Activated T-cell treated with anti-CD3 and anti-CD28 coated beads, Interleukin-2, amount 50 U/mL, for 24 hours (primary cell): ENCODE data around the gene ADAMTS2.

Source experiments
- DNase-seq: peaks from one replicate; pipeline ENCODE4 v3.0.0-alpha.2; 2020
- H3K27ac Mint-ChIP-seq: 2 replicates; pipeline ENCODE4 v1.8.0; 2020; ENCODE audit warnings: mild to moderate bottlenecking, mixed read lengths
- H3K27me3 Mint-ChIP-seq: 2 replicates; pipeline ENCODE4 v1.8.0; 2020; ENCODE audit warnings: mixed read lengths
- H3K36me3 Mint-ChIP-seq: 2 replicates; pipeline ENCODE4 v1.8.0; 2020; ENCODE audit warnings: low read depth, mixed read lengths
- H3K4me1 Mint-ChIP-seq: 2 replicates; pipeline ENCODE4 v1.8.0; 2020; ENCODE audit warnings: low read depth, mixed read lengths
- H3K4me3 Mint-ChIP-seq: 2 replicates; pipeline ENCODE4 v1.8.0; 2020; ENCODE audit warnings: mild to moderate bottlenecking, moderate library complexity, mixed read lengths
- H3K9me3 Mint-ChIP-seq: 2 replicates; pipeline ENCODE4 v1.8.0; 2020; ENCODE audit warnings: mixed read lengths

Gene ADAMTS2

DNA sequence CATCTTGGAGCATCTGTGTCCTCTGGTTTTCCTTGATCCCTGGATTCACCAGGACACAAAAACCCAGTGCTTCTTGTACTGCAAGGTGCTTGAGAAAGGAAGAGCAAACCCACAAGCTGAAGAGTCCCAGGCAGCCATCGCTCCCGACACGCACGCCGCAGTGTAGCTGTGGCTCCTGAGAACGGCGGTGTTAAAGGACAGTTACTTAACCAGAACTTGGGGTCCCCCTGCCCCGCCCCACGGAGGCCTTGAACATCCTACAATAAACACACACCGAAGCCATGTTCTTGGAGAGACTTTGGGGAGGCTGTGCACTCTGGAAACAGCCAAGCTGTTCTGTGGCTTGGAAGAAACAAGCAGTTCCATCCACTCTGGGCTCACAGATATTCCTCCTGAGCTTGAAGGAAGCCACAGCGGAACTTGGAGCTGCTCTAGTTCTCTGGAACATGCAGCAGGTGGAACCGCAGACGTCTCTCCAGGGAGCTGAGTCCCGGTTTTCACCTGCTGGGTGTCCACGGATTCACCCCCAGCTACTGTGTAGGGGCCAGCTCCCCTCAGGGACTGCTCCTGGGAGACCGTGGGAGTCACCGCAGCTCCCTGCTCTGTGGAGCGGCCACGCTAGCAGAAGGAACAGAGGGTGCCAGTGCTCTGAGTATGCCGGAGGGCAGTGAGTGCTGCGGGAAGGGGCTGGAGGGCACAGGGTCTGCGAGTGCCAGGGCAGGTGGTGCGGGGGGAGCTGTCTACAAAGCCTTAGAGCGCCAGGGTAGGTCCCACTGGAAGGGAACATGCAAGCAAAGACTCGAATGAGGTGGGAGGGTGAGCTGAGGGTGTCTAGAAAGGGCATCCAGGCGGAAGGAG is 107.3 kb downstream of the ADAMTS2 start:
- peak; percentile 13 for DNase-seq
- Mint-ChIP-seq H3K4me3 (no peak overlapping the region), H3K36me3 (no peaks in the 10 kb centered on the region), H3K27ac (no peak overlapping the region), H3K4me1 (no peaks in the 10 kb centered on the region), H3K9me3 (no peaks in the 10 kb centered on the region), H3K27me3 (peaks cover 15% of the 10 kb centered on the region)

DNA sequence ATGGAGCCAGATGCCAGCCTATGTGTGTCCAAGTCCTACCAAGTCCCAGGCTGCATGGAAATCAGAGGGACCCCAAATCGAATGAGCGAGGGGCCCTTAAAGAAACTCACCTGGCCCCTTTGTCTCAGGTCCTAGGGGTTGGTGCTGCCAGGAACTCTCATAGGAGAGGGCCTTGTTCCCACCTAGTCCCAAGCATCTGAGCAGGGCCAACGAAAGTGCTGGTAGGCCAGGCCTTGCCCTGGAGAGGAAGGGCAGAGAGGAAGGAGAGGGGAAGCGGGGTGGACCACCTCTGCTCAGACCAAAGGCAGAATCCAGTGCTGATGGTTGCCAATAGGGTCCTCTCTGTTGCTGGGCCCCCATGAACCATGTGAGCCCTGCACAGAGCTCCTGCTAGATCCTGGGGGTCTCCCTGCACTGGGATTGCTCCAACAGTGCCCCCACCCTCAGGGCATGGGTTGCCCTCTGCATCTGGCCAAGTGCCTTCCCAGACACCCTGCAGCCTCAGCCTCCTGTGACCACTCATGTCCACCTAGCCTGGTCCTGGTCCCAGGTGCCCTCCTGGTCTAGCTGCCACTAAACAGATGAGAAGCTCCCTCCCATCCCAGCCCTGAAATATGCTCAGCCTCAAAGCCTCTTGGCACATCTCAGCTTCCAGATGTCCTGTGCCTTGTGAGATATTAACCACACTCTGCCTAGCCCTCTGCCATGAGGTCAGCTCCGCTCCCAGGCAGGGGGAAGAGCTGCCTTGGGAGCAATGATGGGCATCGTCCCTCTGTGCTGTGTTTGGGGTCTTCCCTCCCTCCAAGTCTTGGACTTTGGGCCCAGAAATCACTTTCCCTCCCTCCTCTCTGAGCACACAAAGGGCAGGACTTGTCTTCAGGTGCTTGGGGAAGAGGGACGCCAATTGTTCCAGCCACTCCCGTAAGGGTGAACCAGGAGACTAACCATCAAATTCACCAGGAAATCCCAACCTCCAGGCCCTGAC is 109.6 kb downstream of the ADAMTS2 start:
- Mint-ChIP-seq H3K27ac (no peak overlapping the region), H3K4me3 (no peak overlapping the region), H3K4me1 (no peaks in the 10 kb centered on the region), H3K36me3 (no peaks in the 10 kb centered on the region), H3K27me3 (peaks cover 14% of the 10 kb centered on the region), H3K9me3 (no peaks in the 10 kb centered on the region)
- DNase-seq, result peak; percentile 2

DNA sequence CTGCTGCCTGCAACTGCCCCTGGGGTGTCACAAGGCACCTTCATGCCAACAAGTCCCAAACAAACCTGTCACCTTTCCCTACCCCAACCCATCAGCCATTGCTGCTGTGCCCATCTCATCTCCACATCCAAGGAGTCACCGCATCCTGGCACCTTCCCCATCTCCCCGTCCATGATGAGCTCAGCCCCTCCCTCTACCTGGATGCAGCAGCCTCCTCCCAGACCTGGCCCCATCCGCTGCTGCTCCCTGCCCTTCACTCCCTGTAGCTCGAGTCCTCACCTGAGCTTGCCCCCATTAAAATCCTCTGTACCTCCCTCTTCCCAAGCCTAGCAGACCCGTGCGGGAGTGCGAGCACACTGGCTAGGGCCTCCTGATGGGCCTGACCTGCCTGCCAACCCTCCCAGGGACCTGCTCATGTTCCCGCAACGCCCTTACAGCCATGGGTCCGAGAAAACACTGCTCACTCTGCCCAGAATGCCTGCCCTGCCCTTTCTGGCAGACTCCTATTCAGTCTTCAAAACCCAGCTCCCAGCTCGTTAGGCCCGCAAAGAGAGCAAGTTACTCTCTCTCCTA is 110.6 kb downstream of the ADAMTS2 start:
- peak; percentile 9 for DNase-seq
- no peaks in the 10 kb centered on the region for H3K9me3 Mint-ChIP-seq
- no peaks in the 10 kb centered on the region for H3K36me3 Mint-ChIP-seq
- H3K4me1 Mint-ChIP-seq, result no peaks in the 10 kb centered on the region
- peaks cover 12% of the 10 kb centered on the region for H3K27me3 Mint-ChIP-seq
- no peak overlapping the region for H3K27ac Mint-ChIP-seq
- no peak overlapping the region for H3K4me3 Mint-ChIP-seq

DNA sequence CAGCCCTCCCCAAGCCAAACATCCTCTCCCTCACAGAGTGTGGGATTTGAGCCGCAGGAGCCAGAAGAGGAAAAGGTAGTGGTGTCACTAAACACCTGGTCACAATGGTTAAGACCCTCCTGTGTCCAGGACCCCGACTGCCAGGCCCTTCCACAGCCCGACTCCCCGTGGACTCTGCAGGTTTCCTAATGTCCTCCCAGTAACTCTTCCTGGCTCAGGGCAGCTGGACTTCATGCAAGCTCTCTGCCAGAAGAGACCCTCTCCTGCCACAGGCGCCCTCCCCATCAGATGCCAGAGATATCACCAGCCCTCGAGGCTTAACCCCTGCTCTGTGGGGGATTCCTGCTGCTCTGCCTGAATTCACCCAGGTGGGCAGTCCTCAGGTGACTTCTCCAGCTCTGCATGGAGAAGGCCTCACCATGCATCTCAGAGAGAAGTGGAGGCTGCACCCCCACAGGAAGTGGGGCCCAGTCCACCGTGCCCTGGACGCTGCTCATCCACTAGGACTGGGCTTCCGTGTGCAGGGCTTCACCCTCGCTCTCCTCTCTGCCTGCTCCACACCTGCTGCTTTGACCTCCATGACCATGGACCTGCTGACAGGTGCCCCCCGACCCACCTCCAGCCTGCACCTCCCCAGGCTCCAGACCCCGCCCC is 111.2 kb downstream of the ADAMTS2 start:
- Mint-ChIP-seq H3K27me3 (peaks cover 8% of the 10 kb centered on the region), H3K4me1 (no peaks in the 10 kb centered on the region), H3K4me3 (no peak overlapping the region), H3K36me3 (no peaks in the 10 kb centered on the region), H3K27ac (no peak overlapping the region), H3K9me3 (no peaks in the 10 kb centered on the region)
- peak; percentile 14 for DNase-seq

DNA sequence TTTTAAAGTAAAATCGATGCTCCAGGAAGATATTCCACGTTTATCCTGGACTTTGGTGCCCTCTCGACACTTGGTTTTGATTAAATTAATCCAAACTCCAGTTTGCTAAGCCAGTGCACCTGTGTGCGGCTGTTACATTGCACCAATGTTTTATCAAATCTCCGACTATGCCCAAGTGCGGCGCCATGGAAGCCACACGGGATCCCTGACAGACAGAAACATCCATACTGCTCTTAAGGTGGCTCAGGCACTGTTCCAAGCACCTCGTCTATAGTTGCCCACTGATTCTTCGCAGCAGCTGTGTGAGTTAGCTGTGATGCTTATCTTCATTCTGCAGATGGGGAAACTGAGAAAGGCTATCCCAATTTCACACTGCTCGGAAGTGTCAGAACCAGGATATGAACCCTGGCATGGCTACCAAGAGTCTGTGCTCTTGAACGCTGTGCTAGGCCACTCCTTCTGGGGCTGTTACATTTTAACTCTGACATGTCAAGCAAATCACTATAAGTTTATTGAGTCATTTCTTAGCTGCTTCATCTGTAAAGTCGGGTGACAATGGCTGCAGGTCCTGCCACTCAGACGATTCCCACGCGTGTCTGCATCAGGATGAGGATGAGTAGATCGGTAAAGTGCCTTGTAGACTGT is 113.0 kb downstream of the ADAMTS2 start:
- Mint-ChIP-seq H3K4me1 (no peaks in the 10 kb centered on the region), H3K27me3 (peaks cover 2% of the 10 kb centered on the region), H3K9me3 (no peaks in the 10 kb centered on the region), H3K36me3 (no peaks in the 10 kb centered on the region), H3K4me3 (no peak overlapping the region), H3K27ac (no peak overlapping the region)
- DNase-seq, result peak; percentile 6

DNA sequence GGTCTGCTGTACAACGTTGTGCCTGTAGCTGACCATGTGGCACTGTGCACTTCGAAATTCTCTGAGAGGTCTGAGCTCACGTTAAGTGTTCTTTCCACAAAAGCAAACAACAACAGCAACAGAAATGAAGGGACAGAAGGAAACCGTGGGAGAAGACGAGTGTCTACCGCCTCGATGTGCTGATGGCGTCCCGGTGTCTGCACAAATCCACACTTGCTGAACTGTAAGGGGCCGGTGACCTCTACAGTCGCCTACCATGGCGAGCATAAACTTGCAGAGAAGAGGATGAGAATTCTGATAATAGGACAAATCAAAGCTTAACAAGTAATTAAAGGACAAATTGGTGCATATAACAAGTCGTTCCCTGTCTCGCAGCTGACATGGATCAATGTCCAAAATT is 114.0 kb downstream of the ADAMTS2 start:
- no peaks in the 10 kb centered on the region for H3K9me3 Mint-ChIP-seq

DNA sequence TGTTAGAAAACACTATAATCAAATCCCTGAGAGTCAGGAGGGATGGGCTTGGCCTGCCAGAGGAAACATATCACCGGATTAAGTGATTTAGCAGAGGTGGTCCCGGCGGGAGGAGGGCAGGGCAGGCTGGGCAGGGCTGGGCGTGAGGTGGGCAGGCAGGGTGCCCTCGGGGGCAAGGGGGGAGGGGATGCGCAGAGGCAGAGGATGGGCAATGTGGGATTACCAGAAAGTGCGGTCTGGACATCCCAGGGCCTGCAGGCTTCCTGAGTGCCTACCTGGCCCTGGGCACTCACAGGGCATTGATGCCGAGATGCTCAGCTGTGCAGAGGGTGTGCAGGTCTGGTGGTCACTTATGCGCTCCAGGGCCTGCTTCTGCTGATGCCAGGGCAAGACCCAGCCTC is 115.2 kb downstream of the ADAMTS2 start:
- H3K27ac Mint-ChIP-seq, result no peak overlapping the region
- no peaks in the 10 kb centered on the region for H3K36me3 Mint-ChIP-seq

More for the DNA sequence above, 114.0 kb downstream of the ADAMTS2 start:
- DNase-seq, result peak; percentile 2
- Mint-ChIP-seq H3K27ac (no peak overlapping the region), H3K4me3 (no peak overlapping the region), H3K27me3 (peaks cover 2% of the 10 kb centered on the region), H3K36me3 (no peaks in the 10 kb centered on the region), H3K4me1 (no peaks in the 10 kb centered on the region)

DNA sequence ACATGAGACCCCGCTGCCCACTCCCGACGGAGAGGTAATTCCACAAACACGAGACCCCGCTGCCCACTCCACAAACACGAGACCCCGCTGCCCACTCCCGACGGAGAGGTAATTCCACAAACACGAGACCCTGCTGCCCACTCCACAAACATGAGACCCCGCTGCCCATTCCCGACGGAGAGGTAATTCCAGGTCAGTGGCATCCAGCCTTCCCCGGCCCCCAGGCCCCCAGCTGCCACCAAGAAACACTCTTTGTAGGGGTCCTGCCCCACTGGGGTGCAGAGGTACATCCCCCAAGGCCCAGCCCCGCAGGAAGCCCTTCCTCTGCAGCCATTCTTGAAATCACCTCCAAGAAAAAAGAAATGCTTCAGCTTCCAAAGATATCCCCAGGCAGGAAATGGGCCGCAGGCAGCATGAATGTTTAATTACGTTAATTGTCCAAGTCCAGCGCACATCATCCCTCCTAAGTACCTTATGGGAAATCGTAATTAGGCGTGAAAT is 115.9 kb downstream of the ADAMTS2 start:
- Mint-ChIP-seq H3K27ac (no peak overlapping the region), H3K36me3 (no peaks in the 10 kb centered on the region), H3K27me3 (peaks cover under 1% of the 10 kb centered on the region), H3K4me1 (no peaks in the 10 kb centered on the region), H3K4me3 (no peak overlapping the region), H3K9me3 (no peaks in the 10 kb centered on the region)
- DNase-seq, result peak; percentile 19

More for the DNA sequence above, 115.2 kb downstream of the ADAMTS2 start:
- H3K9me3 Mint-ChIP-seq, result no peaks in the 10 kb centered on the region
- peaks cover 2% of the 10 kb centered on the region for H3K27me3 Mint-ChIP-seq
- H3K4me3 Mint-ChIP-seq, result no peak overlapping the region
- H3K4me1 Mint-ChIP-seq, result no peaks in the 10 kb centered on the region
- peak; percentile 7 for DNase-seq

DNA sequence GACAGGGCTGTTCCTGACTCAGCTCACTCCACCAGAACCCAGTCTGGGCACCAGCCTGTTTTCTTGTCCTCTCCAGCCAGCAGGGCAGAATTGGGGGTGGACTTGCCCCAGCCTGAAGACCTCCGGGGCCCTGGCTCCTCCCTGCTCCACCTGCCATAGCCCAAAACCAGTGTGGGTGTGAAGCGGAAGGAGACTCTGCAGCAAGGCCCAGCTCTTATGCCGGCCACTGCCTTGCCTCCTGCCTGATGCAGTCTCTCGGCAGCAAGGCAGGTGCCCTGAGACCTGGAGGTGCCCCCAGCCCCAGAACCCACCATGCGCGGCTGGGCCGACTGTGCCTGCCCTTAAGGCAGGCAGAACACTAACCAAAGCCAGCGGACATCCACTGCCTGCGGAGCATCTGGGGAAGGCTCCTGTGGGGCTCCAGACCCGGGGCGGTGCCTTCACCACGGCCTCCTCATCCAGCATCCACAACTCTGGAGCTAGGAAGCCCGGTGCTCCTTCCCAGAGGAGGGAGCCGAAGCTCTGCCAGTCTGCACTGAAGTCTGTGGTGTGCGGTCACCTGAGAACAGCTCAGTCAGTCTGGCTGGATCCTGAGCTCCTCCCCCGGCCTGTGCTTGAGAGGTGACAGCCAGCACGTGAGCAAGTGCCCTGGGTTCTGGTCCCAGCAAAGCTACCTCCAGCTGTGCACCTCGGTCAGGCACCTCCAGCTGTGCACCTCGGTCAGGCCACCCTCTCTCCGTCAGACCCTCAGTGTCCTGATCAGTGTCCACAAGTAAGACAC is 116.7 kb downstream of the ADAMTS2 start:
- H3K4me1 Mint-ChIP-seq, result no peaks in the 10 kb centered on the region
- H3K36me3 Mint-ChIP-seq, result no peaks in the 10 kb centered on the region
- peak; percentile 20 for DNase-seq
- no peaks in the 10 kb centered on the region for H3K27me3 Mint-ChIP-seq
- no peaks in the 10 kb centered on the region for H3K9me3 Mint-ChIP-seq
- no peak overlapping the region for H3K27ac Mint-ChIP-seq
- no peak overlapping the region for H3K4me3 Mint-ChIP-seq

DNA sequence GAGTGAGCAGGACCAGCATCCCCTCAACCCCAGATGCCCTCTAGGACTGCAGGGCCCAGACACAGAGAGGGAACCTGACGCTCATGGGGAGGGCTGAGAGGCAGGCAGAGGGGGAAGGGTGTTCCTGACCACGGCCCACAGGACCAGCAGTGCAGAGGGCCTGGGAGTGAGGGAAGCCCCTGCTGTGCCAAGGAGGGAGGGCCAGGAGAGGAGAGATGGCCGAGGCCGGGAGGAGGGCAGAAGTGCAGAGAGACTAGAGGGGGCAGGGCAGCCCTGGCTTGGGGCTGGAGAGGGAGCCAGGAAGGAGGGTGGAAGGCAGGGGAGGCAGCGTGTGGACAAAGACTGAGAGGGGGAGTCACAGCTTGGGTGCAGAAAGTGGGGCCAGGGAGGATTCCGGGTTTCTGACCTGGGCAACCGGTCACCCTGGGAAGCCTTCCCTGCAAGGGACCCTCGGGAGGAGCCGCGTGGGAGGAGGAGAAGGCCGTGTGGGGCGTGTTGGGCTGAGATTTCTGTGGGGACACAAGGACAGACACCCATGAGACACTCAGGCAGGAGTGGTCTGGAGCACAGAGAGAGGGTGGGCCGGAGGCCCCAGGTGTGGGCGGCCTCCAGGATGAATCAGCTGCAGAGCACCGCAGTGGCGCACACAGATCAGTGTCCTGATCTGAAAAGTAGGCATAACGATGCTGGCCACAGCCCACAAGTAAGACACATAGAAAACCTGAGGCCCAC is 117.5 kb downstream of the ADAMTS2 start:
- peak; percentile 19 for DNase-seq
- Mint-ChIP-seq H3K4me1 (no peaks in the 10 kb centered on the region), H3K27ac (no peak overlapping the region), H3K36me3 (no peaks in the 10 kb centered on the region), H3K27me3 (no peaks in the 10 kb centered on the region), H3K4me3 (no peak overlapping the region), H3K9me3 (peaks cover 6% of the 10 kb centered on the region)

DNA sequence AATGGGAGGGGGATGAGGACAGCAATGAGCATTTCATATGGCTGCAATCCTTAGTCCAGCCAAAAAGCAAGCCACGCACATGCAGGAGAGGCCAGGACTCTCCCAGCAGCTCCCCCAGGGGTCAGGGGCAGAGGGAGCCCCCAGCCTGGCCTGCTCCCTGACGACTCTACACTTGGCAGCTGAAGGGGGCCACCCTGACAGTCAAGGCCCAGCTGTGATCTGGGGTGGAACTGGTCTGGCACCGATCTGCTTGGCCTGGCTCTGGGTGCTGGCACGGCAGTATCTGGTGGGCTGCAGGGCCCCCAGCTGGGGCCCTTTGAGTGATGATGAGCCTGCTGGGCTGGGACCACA is 118.1 kb downstream of the ADAMTS2 start:
- Mint-ChIP-seq H3K4me3 (no peak overlapping the region), H3K9me3 (peaks cover 6% of the 10 kb centered on the region), H3K4me1 (no peaks in the 10 kb centered on the region), H3K27ac (no peak overlapping the region), H3K36me3 (no peaks in the 10 kb centered on the region), H3K27me3 (no peaks in the 10 kb centered on the region)
- DNase-seq, result peak; percentile 7

DNA sequence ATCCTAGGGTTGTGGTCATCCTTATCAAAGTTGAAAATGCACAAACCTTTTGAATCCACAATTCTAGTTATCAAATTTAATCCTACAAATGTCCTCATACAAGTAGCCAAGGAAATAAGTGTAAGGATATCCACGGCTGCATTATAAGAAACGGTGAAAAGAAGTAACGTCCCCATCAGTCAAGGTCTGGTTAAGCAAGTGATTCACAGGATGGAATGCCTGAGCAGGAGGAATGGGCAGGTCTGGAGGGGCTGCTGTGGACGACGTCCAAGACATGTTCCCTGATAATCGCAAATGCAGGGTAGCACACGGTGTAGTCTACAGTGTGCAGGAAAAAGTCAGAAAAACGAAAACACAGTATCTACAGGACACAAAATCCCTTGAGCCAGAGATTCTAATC is 118.6 kb downstream of the ADAMTS2 start:
- Mint-ChIP-seq H3K9me3 (peaks cover 6% of the 10 kb centered on the region), H3K27me3 (no peaks in the 10 kb centered on the region), H3K27ac (no peak overlapping the region), H3K36me3 (no peaks in the 10 kb centered on the region), H3K4me1 (no peaks in the 10 kb centered on the region), H3K4me3 (no peak overlapping the region)
- DNase-seq, result no peak

DNA sequence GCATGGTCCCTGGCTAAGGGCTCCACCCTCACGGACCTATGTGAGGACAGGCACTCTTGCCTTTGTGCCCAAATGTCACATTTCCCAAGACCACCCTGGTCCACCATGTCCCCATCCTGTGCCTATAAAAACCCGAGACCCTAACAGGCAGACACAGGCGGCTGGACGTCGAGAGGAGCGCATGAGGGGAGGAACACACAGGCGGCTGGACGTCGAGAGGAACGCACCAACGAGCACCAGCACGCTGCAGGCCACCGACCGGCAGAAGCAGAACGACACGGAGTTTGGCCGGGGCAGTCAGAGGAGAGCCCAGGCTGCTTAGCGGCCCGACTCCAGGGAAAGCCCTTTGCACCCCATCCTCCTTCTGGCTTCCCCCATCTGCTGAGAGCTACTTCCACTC is 119.9 kb downstream of the ADAMTS2 start:
- Mint-ChIP-seq H3K9me3 (peaks cover 6% of the 10 kb centered on the region), H3K36me3 (no peaks in the 10 kb centered on the region)

More for the DNA sequence above, 119.9 kb downstream of the ADAMTS2 start:
- Mint-ChIP-seq H3K4me3 (no peak overlapping the region), H3K27ac (no peak overlapping the region), H3K27me3 (no peaks in the 10 kb centered on the region), H3K4me1 (no peaks in the 10 kb centered on the region)
- DNase-seq, result no peak
